ENCODE results near the gene CTNS.
A peak's percentile ranks its signal among the peaks of the same experiment; 100 is the strongest.

The CTNS gene

GRCh38 chr17:3636154-3636907 lies at the start of gene CTNS, which contains the start of gene SHPK:
Gene CTNS, plus strand, starts transcription at chr17:3636760. Its CDS starts 3,447 bp downstream, at chr17:3640207.
Gene SHPK, minus strand, starts transcription at chr17:3636250. Its CDS starts 31 bp downstream, at chr17:3636219.
- FAIRE-seq (peak; percentile 71), DNase-seq (ENCODE audit: low spot score) (peak; percentile 87)

- DNase-seq (ENCODE audit: low spot score) (no peak), FAIRE-seq (no peak)
Measured at GRCh38 chr17:3589784-3590183, 46.8 kb upstream of the CTNS start.

DNA sequence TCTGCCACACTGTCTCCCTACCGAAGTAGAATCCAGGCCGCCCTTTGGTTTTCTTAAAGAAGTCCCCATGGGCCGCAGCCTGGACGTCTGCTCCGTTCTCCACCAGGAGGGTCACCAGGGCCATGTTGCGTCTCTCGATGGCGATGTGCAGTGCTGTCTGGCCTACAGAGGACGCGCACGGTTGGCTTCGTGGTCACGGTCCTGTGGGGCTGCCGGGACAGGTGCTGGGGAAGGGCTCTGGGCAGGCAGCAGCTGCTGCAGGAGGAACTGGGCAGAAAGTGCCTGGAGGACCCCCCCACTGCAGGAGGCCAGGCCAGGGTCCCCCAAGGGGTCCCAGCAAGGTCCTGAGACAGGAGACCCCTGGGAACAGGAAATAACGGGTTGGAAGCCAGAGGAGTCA lies 46.3 kb upstream of the CTNS start:
- FAIRE-seq (no peak), DNase-seq (ENCODE audit: low spot score) (no peak)

DNA sequence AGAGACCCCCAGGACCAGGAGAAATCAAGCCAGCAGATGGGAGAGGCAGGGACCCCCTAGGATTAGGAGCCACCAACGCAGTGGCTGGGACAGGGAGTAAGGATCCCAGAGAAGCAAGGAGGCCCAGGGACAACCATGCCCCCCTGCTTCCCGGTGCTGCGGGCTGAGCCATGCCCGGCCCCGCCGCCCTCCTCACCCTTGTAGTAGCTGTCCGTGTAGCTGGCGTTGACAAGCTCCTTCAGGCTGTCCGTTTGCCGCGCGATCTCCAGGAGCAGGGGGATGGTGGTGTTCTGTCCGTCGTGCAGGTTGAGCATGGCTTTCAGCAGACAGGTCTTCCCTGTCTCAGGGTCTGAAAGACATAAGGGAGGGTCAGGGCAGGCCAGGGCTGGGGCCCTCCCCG lies 45.8 kb upstream of the CTNS start:
- DNase-seq (ENCODE audit: low spot score) (no peak), FAIRE-seq (no peak)

GRCh38 chr17:3592216-3592860 lies 44.2 kb upstream of the CTNS start:
- FAIRE-seq: no peak
- no peak for DNase-seq (ENCODE audit: low spot score)

DNA sequence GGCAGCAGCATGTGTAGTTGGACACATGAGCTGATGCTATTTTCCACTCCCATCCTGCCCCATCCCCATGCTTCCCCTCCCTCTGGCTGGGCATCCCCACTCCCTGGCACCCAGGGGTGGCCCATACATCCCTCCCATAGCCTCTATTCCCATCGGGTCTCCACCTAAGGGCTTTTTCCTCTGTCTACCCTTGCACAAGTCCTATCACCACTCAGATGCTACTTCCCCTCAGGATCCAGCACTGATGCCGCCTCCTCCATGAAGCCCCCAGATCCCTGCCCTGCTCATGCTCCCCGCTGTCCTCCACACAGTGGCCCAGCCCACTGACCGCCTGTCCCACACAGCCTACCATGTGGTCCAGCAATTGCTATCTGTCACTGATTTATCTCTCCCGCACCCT lies 43.2 kb upstream of the CTNS start:
- DNase-seq (ENCODE audit: low spot score): no peak

DNA sequence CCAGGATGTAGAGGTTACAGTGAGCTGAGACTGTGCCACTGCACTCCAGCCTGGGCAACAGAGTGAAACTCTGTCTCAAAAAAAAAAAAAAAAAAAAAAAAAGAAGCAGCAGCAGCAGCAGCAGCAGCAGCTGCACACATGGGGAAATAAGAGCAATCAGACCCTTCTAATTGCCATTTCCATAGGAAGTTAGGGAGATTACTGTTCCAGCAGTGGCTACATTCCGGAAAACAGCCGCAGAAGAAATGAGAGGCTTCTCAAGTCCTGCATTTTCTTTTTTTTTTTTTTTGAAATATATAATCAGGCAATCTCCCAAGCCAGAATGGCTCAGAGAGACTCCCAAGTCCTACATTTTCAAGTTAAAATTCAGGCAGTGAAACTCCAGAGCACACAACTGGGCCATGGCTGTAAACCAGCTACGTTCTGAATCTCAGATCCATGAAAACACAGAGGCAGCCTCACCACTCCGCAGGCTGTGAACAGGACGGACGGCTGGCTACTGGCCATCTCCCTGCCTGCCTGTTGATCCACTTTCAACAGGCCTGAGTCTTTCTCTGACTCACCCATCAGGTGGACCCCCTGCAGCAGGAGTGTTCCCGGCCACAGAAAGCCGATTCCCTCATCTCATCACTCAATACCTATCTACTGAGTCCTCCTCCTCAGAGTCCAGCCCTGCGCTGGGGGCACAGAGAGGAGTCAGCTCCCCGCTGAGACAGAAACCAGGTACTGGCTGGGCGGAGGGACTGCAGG lies 42.3 kb upstream of the CTNS start:
- DNase-seq (ENCODE audit: low spot score) (no peak), FAIRE-seq (no peak)

More for the DNA sequence above, 43.2 kb upstream of the CTNS start:
- no peak for FAIRE-seq

- no peak for FAIRE-seq
- DNase-seq (ENCODE audit: low spot score): no peak
Measured at GRCh38 chr17:3594976-3595375, 41.6 kb upstream of the CTNS start.

DNA sequence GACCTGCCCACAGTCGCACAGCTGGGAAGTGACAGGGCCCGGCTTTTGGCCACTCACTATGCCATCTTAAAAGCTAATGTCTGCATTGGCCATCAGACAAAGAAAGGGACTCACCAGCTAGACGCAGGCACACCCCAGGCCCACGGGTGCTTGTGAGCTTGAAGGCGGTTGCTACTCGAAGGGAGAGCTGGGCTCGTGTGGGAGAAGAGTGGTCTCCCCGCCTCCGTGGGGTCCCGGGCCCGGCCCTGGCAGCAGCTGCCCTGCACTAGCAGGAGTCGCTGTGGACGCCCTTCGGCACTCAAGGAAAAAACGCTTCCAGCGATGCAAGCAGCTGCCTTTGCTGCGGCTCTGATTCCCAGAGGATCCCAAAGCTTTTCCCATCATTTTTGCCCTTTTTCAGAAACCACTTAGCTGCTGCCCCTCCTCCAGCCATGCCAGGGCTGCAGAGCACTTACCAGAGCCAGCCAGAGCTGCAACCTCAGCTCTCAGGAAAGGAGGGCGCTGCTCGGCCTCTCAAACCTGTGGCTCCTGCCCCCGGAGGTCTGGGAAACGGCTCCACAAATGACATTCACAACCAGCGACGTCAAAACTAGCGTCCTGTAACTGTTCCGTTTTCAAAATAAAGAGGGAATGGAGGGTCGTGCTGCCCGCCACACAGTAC lies 39.6 kb upstream of the CTNS start:
- FAIRE-seq (no peak), DNase-seq (ENCODE audit: low spot score) (no peak)

- FAIRE-seq: no peak
- no peak for DNase-seq (ENCODE audit: low spot score)
Measured at GRCh38 chr17:3598078-3598477, 38.5 kb upstream of the CTNS start.

DNA sequence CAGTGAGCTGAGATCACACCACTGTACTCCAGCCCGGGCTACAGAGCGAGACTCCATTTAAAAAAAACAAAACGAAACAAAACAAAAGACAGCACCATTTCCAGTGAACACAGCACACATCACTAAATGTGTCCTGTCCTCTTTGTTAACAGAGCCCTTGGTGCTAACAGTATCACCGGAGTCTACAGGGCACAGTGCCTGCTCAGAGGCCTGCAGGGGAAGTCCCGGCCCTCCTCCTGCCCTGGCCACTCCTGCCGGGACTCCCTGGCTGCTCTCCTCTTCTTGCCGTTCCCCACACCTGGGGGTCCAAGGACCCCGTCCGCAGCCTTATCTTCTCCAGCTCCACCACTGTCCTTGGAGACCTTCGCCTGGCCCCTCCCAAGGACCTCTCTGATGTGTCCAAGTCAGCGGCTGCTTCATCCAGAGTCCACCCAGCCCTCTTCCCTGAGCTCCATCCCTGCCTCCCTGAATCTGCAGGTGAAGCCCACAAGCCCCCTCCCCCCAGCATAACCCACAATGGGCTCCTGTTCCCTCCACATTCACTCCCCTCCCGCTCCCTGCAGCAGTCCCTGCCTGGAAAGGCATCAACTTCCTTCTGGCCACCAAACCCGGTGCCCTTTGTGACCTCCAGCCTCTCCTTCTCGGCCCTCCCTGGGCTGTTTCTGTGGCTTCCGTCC lies 35.9 kb upstream of the CTNS start:
- FAIRE-seq (no peak), DNase-seq (ENCODE audit: low spot score) (no peak)

GRCh38 chr17:3602499-3602898 lies 34.1 kb upstream of the CTNS start:
- no peak for DNase-seq (ENCODE audit: low spot score)

GRCh38 chr17:3603119-3603869 lies 33.3 kb upstream of the CTNS start:
- no peak for DNase-seq (ENCODE audit: low spot score)

More at GRCh38 chr17:3602499-3602898, 34.1 kb upstream of the CTNS start:
- FAIRE-seq: no peak

DNA sequence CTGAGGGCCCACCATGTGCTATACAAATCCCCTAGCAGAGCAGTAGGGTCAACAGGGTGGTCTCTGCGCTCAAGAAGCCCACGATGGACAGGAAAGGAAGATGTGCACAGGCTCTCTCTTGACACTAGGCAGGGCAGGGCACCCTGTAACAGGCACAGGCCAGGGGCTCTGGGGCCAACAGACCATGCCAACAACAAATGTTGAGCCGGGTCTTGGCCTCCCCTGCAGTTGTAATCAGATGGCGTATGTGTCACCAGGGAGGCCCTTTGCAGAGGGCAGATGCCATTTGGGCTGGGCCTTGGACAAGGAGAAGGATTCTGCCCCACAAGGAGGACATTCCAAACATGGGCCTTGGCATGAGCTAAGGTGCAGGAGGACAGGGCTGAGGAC lies 32.7 kb upstream of the CTNS start:
- no peak for FAIRE-seq
- no peak for DNase-seq (ENCODE audit: low spot score)

More at GRCh38 chr17:3603119-3603869, 33.3 kb upstream of the CTNS start:
- FAIRE-seq: no peak

- DNase-seq (ENCODE audit: low spot score) (no peak), FAIRE-seq (no peak)
Measured at GRCh38 chr17:3609689-3610088, 26.9 kb upstream of the CTNS start.

- no peak for FAIRE-seq
- DNase-seq (ENCODE audit: low spot score): no peak
Measured at GRCh38 chr17:3610523-3610922, 26.0 kb upstream of the CTNS start.

DNA sequence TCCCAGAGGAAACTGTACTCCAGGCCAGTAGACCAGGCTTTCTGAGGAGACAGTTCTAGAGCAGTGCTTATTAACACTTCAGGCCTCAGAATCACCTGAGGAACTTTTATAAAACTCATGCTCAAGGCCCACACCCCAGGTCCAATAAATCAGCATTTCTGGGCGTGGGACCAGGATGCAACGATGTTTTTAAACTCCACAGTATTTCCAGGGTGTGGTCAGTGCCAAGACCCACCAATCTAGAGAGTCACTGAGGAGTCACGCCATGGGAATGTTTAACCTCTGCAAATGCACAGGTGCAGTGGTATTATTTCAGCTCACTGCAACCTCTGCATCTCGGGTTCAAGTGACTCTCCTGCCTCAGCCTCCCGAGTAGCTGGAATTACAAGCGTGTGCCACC lies 23.4 kb upstream of the CTNS start:
- FAIRE-seq (no peak), DNase-seq (ENCODE audit: low spot score) (no peak)

GRCh38 chr17:3615160-3615870 lies 21.2 kb upstream of the CTNS start:
- FAIRE-seq: no peak
- DNase-seq (ENCODE audit: low spot score): no peak

- FAIRE-seq: no peak
- DNase-seq (ENCODE audit: low spot score): no peak
Measured at GRCh38 chr17:3621146-3621720, 15.3 kb upstream of the CTNS start.
